IPS DF 4.7 (cell line): ENCODE measurements around the gene ZNF785.
"Not testable (repeated sequence)": the region's sequence is repeated elsewhere in the genome, so short reads cannot be mapped to it uniquely, and the experiment has no call there.

Experiments
- DNase-seq: peaks from one replicate; pipeline ENCODE4 v3.0.0-alpha.2; 2013; ENCODE audit warnings: low spot score; ENCODE audit errors: extremely low read depth

Gene ZNF785

DNA sequence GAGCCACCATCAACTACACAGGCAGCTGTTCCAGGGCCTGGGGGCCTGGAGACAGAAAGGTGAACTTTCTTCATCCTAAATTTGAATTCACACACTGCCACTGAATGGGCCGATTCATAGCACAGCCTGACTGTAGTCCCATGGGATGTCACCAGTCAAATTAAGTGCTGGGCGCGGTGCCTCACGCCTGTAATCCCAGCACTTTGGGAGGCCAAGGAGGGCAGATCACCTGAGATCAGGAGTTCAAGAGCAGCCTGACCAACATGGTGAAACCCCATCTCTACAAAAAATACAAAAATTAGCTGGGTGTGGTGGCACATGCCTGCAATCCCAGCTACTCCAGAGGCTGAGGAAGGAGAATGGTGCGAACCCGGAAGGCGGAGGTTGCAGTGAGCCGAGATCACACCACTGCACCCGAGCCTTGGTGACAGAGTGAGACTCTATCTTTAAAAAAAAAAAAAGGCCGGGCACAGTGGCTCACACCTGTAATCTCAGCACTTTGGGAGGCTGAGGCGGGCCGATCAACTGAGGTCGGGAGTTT lies 45.4 kb downstream of the ZNF785 start:
- DNase-seq = not testable (repeated sequence)

DNA sequence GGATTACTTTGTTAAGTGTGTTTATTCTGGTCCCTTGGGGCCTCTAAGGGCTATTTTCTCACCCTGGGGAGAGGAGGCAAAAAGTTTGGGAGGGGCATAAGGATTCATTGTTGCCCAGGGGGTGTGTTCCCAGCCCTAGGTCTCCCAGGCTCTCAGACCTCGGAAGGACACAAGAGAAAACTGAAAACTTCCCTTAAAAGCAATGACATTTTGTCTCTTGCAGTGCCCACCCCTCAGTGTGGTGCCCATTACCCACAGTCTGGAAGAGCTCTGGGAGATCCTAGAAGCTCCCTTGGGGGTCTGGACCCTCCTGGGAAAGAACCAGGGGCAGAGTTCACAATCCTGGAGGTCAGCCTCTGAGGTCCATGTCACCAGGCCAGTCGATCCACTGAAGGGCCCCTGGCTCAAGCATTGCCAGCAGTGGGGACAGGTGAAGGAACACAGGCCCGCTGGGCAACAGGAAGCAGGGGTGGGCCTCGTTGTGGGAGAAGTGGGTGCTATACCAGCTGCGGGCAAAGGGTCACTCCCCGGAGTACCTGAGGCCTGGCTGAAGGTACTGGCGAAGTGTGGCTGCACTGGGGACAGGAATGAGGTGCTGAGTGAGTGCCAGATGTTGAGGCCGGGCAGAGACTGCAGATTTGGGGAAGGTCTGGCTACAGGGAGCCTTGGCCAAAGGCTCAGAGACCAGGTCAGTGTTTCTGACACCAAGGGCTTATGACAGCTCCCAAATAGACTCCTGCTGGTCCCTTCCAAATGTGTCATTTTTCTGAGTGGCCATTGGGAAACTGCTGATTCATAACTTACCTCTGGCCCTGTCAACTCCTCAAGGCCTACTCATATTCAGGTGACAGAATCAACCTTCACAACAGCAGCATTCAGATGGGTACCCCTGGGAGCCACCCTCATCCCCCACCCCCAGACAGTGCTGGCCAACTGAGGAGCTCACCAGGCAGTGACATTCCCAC lies 46.2 kb downstream of the ZNF785 start:
- no peak for DNase-seq

- not testable (repeated sequence) for DNase-seq
These were observed 49.0 kb downstream of the ZNF785 start for GRCh38 chr16:30536391-30537024.

DNA sequence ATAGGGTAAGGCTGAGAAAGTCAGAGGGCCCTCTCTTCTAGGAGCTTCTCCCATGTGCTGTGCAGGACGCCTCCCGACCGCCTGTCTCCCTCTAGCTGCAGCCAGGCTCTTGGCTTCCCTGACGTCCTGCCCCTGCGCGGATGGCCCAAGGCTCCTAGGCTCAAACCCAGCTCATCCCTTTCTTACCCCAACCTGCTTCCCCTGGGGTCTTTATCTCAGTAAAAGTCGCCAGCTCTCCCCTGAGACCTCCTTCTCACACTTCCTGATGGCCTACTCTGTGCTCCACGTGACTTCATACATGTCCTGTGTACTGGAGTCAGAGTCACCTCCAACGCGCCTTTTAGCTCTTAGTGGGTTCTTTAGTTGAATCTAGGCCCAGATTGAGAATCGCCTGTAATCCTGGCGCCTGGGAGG lies 49.7 kb downstream of the ZNF785 start:
- no peak for DNase-seq

GRCh38 chr16:30535106-30535776 lies 50.3 kb downstream of the ZNF785 start:
- no peak for DNase-seq

DNA sequence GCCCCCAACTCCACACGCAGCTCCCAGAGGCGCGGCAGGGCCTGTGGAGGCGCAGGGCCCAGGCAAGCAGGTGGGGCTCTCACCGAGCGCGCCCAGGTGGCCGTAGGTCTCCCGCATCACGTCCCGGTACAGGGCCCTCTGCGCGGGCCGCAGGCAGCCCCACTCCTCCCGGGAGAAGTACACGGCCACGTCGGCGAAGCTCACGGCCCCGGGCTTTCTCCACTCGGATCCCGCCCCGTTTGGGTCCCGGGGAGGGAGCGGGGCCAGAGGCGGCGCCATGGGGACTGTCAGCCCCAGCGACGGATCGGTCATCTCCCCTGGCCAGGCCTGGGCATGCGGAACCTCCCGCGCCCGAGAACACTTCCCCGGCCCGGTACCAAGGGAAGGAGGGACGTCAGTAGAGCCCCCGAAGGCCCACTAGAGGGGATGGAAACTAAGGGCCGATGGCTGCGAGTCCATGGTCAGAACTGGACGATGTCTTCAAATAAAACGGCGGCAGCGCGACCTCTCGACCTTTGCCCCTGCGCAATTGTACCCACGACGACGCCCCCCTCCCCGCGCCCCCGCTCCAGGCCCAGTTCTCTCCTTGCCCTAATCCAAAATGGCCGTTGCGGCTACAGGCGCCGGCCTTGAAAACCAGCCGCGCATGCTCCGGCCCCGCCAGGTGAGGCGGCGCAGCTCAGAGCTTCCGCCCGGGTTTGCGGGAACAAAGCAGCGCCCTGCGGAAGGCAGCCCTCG lies 51.0 kb downstream of the ZNF785 start, which contains the start of gene ZNF747:
Gene ZNF747 (minus strand): TSS at position 491 of the 738 bp plus-strand sequence. CDS start 179 bp downstream, at position 312.
- no peak for DNase-seq

DNA sequence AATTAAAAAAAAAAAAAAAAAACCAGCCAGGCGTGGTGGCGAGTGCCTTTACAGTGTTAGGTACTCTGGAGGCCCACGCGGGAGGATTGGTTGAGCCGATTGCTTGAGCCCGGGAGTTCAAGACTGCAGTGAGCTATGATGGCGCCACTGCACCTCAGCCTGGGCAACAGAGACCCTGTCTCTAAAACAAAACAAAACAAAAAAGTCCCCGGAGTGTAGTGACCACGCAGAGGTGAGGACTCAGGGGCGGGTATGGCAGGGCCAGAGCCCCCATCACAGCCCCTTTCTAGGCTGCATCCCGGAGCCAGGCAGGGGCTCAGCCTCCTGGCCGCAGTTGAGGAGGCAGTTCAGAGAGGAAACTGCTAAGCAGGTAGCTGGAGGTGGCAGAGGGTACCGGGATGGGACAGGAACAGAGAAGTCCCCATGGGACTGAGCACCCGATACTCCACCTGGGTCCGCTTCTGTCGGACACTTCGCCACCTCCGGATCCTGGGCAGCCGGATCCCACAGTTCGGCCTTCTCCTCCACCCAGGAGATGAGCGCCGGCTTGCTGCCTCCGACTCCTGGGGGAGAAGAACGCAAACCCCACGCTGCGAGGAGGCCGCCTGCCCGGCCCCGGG lies 51.6 kb downstream of the ZNF785 start:
- no peak for DNase-seq

GRCh38 chr16:30533146-30533522 lies 52.4 kb downstream of the ZNF785 start:
- no peak for DNase-seq

DNA sequence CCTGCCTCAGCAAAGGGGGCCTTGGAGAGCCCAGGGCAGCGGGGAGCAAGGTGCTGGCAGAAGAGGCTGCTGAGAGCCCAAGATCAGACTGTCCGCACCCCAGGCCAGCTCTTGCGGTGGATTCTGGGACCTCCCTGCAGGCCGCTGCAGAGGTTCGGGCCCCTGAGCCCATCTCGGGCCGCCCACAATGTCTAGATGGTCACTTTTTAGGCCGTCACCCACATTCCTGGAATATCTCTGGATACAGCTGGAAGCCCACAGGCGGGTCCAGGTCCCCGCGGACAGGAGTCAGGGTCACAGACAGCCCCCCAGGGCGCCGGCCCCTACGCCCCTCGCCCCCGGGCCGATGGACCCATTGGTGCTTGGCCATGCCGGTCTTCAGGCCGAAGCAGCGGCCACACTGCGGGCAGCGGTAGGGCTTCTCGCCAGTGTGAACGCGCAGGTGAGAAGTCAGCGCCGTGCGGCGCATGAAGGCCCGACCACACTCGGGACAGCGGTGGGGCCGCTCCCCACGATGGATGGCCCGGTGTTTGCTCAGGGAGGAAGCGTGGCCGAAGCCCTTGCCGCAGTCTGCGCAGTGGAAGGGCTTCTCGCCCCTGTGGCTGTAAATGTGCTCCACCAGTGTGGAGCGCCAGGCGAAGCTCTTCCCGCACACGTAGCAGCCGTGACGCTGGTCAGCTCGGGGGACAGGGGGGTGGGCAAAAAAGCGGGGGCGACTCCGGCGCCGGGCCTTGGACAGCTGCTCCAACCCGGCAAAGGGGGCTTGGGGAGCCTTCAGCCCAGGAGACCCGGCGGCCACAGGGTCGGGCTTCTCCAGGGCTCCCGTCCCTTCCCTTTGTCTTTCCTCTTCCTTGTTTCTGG lies 53.0 kb downstream of the ZNF785 start:
- no peak for DNase-seq
